Measurements from ENCODE around the gene IHH. TPM values are rescaled to one million over a fixed set of nuclear protein-coding genes. Genes with fewer than 3 reads are reported as not detected.

Gene IHH
- total and polyA plus RNA-seq, 9 of the 15 experiments (the other 6 are each of a cell fraction or from before 2014, with no cell fraction given) = 0.07 TPM; not detected in 8

GRCh38 chr2:219016721-219017120 lies 44.0 kb downstream of the IHH start:
- FAIRE-seq (no peak), DNase-seq (ENCODE audit: extremely low read depth in 1 of 4, low spot score in 3 of 4) (no peak), ATAC-seq (no peak)
- 4% methylated on average over 5 of the region's 11 CpGs for WGBS (ENCODE audit: insufficient coverage, low coverage, missing lambda C conversion rate)
- Histone ChIP-seq H3K36me3 (ENCODE audit: control insufficient read depth, insufficient read depth, low read length) (no peaks in the 10 kb centered on the region), H3K79me2 (ENCODE audit: control insufficient read depth, insufficient read depth, low read length) (no peaks in the 10 kb centered on the region), H3K9me1 (ENCODE audit: control insufficient read depth, insufficient read depth, low read length) (peaks cover 2% of the 10 kb centered on the region), H3K4me3 (no peak overlapping the region), H3K27ac (ENCODE audit: extremely low read depth, low read depth, low read length) (no peak overlapping the region), H3K4me2 (ENCODE audit: insufficient read depth, low read length) (no peak overlapping the region), H3K9me3 (replicated peaks; ENCODE audit: control insufficient read depth, insufficient read depth, low read depth, low read length) (no peaks in the 10 kb centered on the region), H3K27me3 (ENCODE audit: control insufficient read depth in 2 of 2, insufficient read depth in 2 of 2, low read length in 2 of 2) (peaks cover 0 to 62% of the 10 kb centered on the region in 2 experiments; a peak in 2 of 5 replicates), H4K20me1 (replicated peaks; ENCODE audit: control insufficient read depth, insufficient read depth, low read length) (no peaks in the 10 kb centered on the region; the same call in 1 of the 2 replicates), H3K4me1 (replicated peaks in 1 of 2; ENCODE audit: control insufficient read depth in 2 of 2, insufficient read depth in 2 of 2, low read length in 2 of 2) (no peaks in the 10 kb centered on the region; a peak in 1 of 5 replicates), H2AFZ (ENCODE audit: low read depth, low read length) (no peak overlapping the region), H3K9ac (ENCODE audit: insufficient read depth in 1 of 2, low read depth in 2 of 2, low read length in 2 of 2) (no peak overlapping the region)
- ChIA-PET CTCF (ENCODE audit: low intra/inter-chr PET ratio) (no interaction called here), POLR2A (no interaction called here)
- in situ Hi-C loops (cut with MboI) = no loop called here
- BruUV-seq (replicated peaks) = no TSS peak
- intact Hi-C loops (cut with micrococcal nuclease) = no loop called here
- TF ChIP-seq CBFA2T3 (IDR thresholded peaks at IDR 0.05) (no peak), ASH1L (IDR thresholded peaks at IDR 0.05; ENCODE audit: borderline replicate concordance, low read depth, partially characterized antibody) (no peak), GTF2A2 (tag; IDR thresholded peaks at IDR 0.05) (no peak), BRD4 (IDR thresholded peaks at IDR 0.05) (no peak), EP400 (IDR thresholded peaks at IDR 0.05) (no peak), EGR1 (conservative IDR thresholded peaks at IDR 0.05) (no peak), ZC3H4 (CRISPR knock-in tag; IDR thresholded peaks at IDR 0.05; ENCODE audit: borderline replicate concordance) (no peak), CREM (IDR thresholded peaks at IDR 0.05; ENCODE audit: low read depth) (no peak), ZKSCAN8 (CRISPR knock-in tag; IDR thresholded peaks at IDR 0.05) (no peak), ZNF133 (CRISPR knock-in tag; IDR thresholded peaks at IDR 0.05) (no peak), KDM1A (IDR thresholded peaks at IDR 0.05) (no peak), ZC3H8 (IDR thresholded peaks at IDR 0.05) (no peak)
- TF ChIP-seq, protein P1, sequence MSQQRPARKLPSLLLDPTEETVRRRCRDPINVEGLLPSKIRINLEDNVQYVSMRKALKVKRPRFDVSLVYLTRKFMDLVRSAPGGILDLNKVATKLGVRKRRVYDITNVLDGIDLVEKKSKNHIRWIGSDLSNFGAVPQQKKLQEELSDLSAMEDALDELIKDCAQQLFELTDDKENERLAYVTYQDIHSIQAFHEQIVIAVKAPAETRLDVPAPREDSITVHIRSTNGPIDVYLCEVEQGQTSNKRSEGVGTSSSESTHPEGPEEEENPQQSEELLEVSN (IDR thresholded peaks at IDR 0.05; ENCODE audit: borderline replicate concordance in 1 of 2, extremely low read depth in 1 of 2, insufficient read depth in 1 of 2, insufficient read length in 1 of 2, low read depth in 1 of 2, low read length in 1 of 2, poor library complexity in 1 of 2, severe bottlenecking in 1 of 2) = no peak
- TF ChIP-seq, protein P2, sequence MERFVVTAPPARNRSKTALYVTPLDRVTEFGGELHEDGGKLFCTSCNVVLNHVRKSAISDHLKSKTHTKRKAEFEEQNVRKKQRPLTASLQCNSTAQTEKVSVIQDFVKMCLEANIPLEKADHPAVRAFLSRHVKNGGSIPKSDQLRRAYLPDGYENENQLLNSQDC (CRISPR knock-in tag; IDR thresholded peaks at IDR 0.05) = no peak
- TF ChIP-seq, protein P3, sequence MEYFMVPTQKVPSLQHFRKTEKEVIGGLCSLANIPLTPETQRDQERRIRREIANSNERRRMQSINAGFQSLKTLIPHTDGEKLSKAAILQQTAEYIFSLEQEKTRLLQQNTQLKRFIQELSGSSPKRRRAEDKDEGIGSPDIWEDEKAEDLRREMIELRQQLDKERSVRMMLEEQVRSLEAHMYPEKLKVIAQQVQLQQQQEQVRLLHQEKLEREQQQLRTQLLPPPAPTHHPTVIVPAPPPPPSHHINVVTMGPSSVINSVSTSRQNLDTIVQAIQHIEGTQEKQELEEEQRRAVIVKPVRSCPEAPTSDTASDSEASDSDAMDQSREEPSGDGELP (CRISPR knock-in tag; IDR thresholded peaks at IDR 0.05; ENCODE audit: borderline replicate concordance) = no peak
